HepG2 (cell line): ENCODE measurements around the gene TBCB. TPM values are rescaled to one million over a fixed set of nuclear protein-coding genes. Genes with fewer than 3 reads are reported as not detected.
"Not testable (repeated sequence)": the region's sequence is repeated elsewhere in the genome, so short reads cannot be mapped to it uniquely, and the experiment has no call there.

Experiments
- ATAC-seq: fragments of 200-7000 bp; cut with Tn5 transposase; 3 replicates; pipeline ENCODE4 v1.9.1; 2020; ENCODE audit warnings: mild to moderate bottlenecking, moderate library complexity
- BruUV-seq: library from RNA; stranded (reverse); fragments of 400-500 nt; replicated peaks from 2 replicates; lab custom pipeline; 2021; lab: Mats Ljungman, UMichigan
- CTCF ChIA-PET: fragments of 300-600 bp; formaldehyde crosslinking; extraction: SDS; loops from one replicate; lab custom pipeline; 2021; ENCODE audit warnings: low total read pairs, inconsistent platforms, low intra/inter-chr PET ratio; lab: Yijun Ruan, JAX
- POLR2A ChIA-PET: fragments of 350-600 bp; sonication (Branson Sonifier 250); formaldehyde crosslinking; loops from one replicate; lab custom pipeline; 2020; ENCODE audit warnings: antibody characterized with exemption, inconsistent platforms; lab: Yijun Ruan, JAX
- DNase-seq: peaks from one replicate; pipeline ENCODE4 v3.0.0-alpha.2; 2015; ENCODE audit warnings: low spot score
- FAIRE-seq: peaks from 3 replicates; lab custom pipeline; 2011; peaks lifted over from hg19 to GRCh38; lab: Jason Lieb, UNC
- H2AFZ ChIP-seq: one replicate; pipeline ENCODE4 v1.6.1; 2011; ENCODE audit warnings: low read length, inconsistent platforms
- H3K27ac ChIP-seq: fragments of 300-600 bp; 3 replicates; pipeline ENCODE4 v1.8.0; 2011; ENCODE audit warnings: mixed run types, mild to moderate bottlenecking, mixed read lengths, low read length, inconsistent platforms; ENCODE audit not compliant: insufficient read depth; ENCODE audit errors: extremely low read length
- H3K27me3 ChIP-seq, 2 experiments: fragments of 200-600 bp in 1 of 2; 2 replicates in 1 of 2; 3 replicates in 1 of 2; pipeline versions ENCODE4 v1.6.0 to v1.8.0; 2011; ENCODE audit warnings: low read length in 2 of 2, mild to moderate bottlenecking in 2 of 2, moderate library complexity in 2 of 2, inconsistent platforms in 1 of 2; ENCODE audit not compliant: insufficient read depth in 2 of 2, control insufficient read depth in 1 of 2
- H3K36me3 ChIP-seq, 2 experiments: fragments of 200-600 bp in 1 of 2; replicated peaks in 1 of 2; 2 replicates in 1 of 2; 3 replicates in 1 of 2; pipeline versions ENCODE4 v1.5.1 to v1.8.0; 2011; ENCODE audit warnings: low read length in 2 of 2, inconsistent platforms in 1 of 2; ENCODE audit not compliant: insufficient read depth in 2 of 2, control insufficient read depth in 1 of 2
- H3K4me1 ChIP-seq: 2 replicates; pipeline ENCODE4 v1.5.1; 2012; ENCODE audit warnings: low read length, inconsistent platforms; ENCODE audit not compliant: insufficient read depth
- H3K4me2 ChIP-seq: 2 replicates; pipeline ENCODE4 v1.6.0; 2011; ENCODE audit warnings: low read depth, low read length, inconsistent platforms
- H3K4me3 ChIP-seq, 3 experiments: fragments of 200-600 bp in 1 of 3; sonication (generic), shearing (Covaris generic) in 1 of 3; replicated peaks in 1 of 3; 2 replicates each; pipeline ENCODE4 v1.5.1; 2011 to 2016; ENCODE audit warnings: low read length in 3 of 3, inconsistent platforms in 2 of 3, low read depth in 2 of 3, mild to moderate bottlenecking in 2 of 3, control low read depth in 1 of 3, mixed read lengths in 1 of 3; ENCODE audit not compliant: insufficient read depth in 1 of 3
- H3K79me2 ChIP-seq: one replicate; pipeline ENCODE4 v1.6.1; 2011; ENCODE audit warnings: low read length, inconsistent platforms; ENCODE audit not compliant: insufficient read depth
- H3K9ac ChIP-seq: 2 replicates; pipeline ENCODE4 v1.6.0; 2011; ENCODE audit warnings: mild to moderate bottlenecking, low read depth, low read length, inconsistent platforms; ENCODE audit not compliant: insufficient read depth
- H3K9me3 ChIP-seq: 2 replicates; pipeline ENCODE4 v1.5.1; 2012; ENCODE audit warnings: mild to moderate bottlenecking, low read length
- H4K20me1 ChIP-seq: 2 replicates; pipeline ENCODE4 v1.6.0; 2011; ENCODE audit warnings: inconsistent platforms, mild to moderate bottlenecking, low read length, moderate library complexity; ENCODE audit not compliant: insufficient read depth
- HNRNPL ChIP-seq: fragments of 200-400 bp; formaldehyde crosslinking; IDR thresholded peaks from 2 replicates; pipeline ENCODE4 v1.6.1; 2017; ENCODE audit warnings: mild to moderate bottlenecking, low read depth, low read length
- KDM2A ChIP-seq: sonication (generic); formaldehyde crosslinking; IDR thresholded peaks from 2 replicates; pipeline ENCODE4 v1.4.0; 2020; ENCODE audit warnings: low read depth, missing genetic modification reagents, borderline replicate concordance
- ZFX ChIP-seq: sonication (generic); formaldehyde crosslinking; IDR thresholded peaks from 2 replicates; pipeline ENCODE4 v1.4.0; 2020; ENCODE audit warnings: mild to moderate bottlenecking, low read depth, missing genetic modification reagents, moderate library complexity
- ZMYM2 ChIP-seq: sonication (generic); formaldehyde crosslinking; IDR thresholded peaks from 2 replicates; pipeline ENCODE4 v1.8.0; 2022; ENCODE audit warnings: mild to moderate bottlenecking, missing genetic modification reagents
- ZNF224 ChIP-seq: sonication (generic); formaldehyde crosslinking; IDR thresholded peaks from 2 replicates; pipeline ENCODE4 v1.5.0; 2020; ENCODE audit warnings: mild to moderate bottlenecking, missing genetic modification reagents
- ZNF256 ChIP-seq: sonication (generic); formaldehyde crosslinking; conservative IDR thresholded peaks from 2 replicates; pipeline ENCODE4 v1.4.0; 2020; ENCODE audit warnings: missing genetic modification reagents
- ZNF629 ChIP-seq: sonication (generic); formaldehyde crosslinking; conservative IDR thresholded peaks from 2 replicates; pipeline ENCODE4 v1.5.0; 2020; ENCODE audit warnings: missing genetic modification reagents
- ZNF768 ChIP-seq: sonication (generic); formaldehyde crosslinking; IDR thresholded peaks from 2 replicates; pipeline ENCODE4 v1.4.0; 2020; ENCODE audit warnings: missing genetic modification reagents
- ZNF770 ChIP-seq: sonication (generic); formaldehyde crosslinking; IDR thresholded peaks from 2 replicates; pipeline ENCODE4 v1.5.0; 2020; ENCODE audit warnings: mild to moderate bottlenecking, missing genetic modification reagents
- WGBS: methylation state at CpG from one replicate; pipeline ENCODE4 v1.1.6; 2017; ENCODE audit warnings: low lambda C conversion rate; 5-methylcytosine and 5-hydroxymethylcytosine counted together
- in situ Hi-C: cut with HindIII; loops from 2 replicates; pipeline ENCODE4 v1.10.0; 2017; ENCODE audit warnings: low pct_unique_long_range_greater_than_20kb; ENCODE audit not compliant: extremely low pct_ligation_motif_present
- intact Hi-C: fragments of 100-400 bp; cut with micrococcal nuclease; formaldehyde crosslinking; loops from one replicate; pipeline ENCODE4 v1.10.0; 2022; ENCODE audit not compliant: unreplicated experiment
- polyA plus RNA-seq, 8 experiments: library from polyadenylated mRNA; depleted of rRNA in 3 of 8; stranded (reverse) in 7 of 8; unstranded in 1 of 8; fragments of >200 nt; fragmentation: Illumina TruSeq in 4 of 8; extraction: Trizol in 4 of 8; gene quantifications; 2 replicates each; pipeline versions ENCODE4 v1.2.1 to v1.2.3, GENCODE V29; 2011 to 2016; ENCODE audit warnings: low read depth in 4 of 8, missing spikeins in 1 of 8, mixed read lengths in 1 of 8; ENCODE audit not compliant: insufficient read depth in 1 of 8
- total RNA-seq, 5 experiments: library from RNA; depleted of rRNA; stranded (reverse); fragments of >200 nt; fragmentation: Illumina TruSeq; extraction: Trizol; gene quantifications; 2 replicates each; pipeline ENCODE4 v1.2.3, GENCODE V29; 2016; ENCODE audit warnings: low read depth in 1 of 5

Gene TBCB
- total and polyA plus RNA-seq, 2 of the 13 experiments (the other 11 are each of a cell fraction or from before 2014, with no cell fraction given): 271 to 276 TPM

GRCh38 chr19:36134867-36135266 is 19.6 kb downstream of the TBCB start:
- peak; percentile 77 for TF ChIP-seq ZNF768 (CRISPR knock-in tag)
- TF ChIP-seq ZNF770 (CRISPR knock-in tag): peak; percentile 64; the same call in 1 of the 2 replicates
- H2AFZ ChIP-seq, in situ Hi-C loops, H3K9me3 ChIP-seq, H3K36me3 ChIP-seq, ATAC-seq, H4K20me1 ChIP-seq, H3K79me2 ChIP-seq, BruUV-seq, H3K27me3 ChIP-seq, DNase-seq, H3K9ac ChIP-seq, H3K27ac ChIP-seq, FAIRE-seq, CTCF ChIA-PET, intact Hi-C loops, H3K4me3 ChIP-seq, H3K4me2 ChIP-seq: not testable (repeated sequence)
- POLR2A ChIA-PET: interaction anchor here (2.4 kb wide), 1 partner anchor 14 kb away, joined by 9 read pairs; no protein-coding TSS in a partner anchor
- 60% methylated on average over 1 of the region's 4 CpGs for WGBS
- peaks cover 40% of the 10 kb centered on the region for H3K4me1 ChIP-seq

- 56% methylated on average over 12 of the region's 12 CpGs for WGBS
- Histone ChIP-seq H3K4me3 (peak overlapping the region; percentile 45 to 67 (median 65)), H3K36me3 (no peaks in the 10 kb centered on the region; a peak in 1 of 5 replicates), H3K9me3 (no peaks in the 10 kb centered on the region), H4K20me1 (peaks cover 8% of the 10 kb centered on the region), H3K27ac (peak overlapping the region; percentile 28), H3K79me2 (peaks cover 16% of the 10 kb centered on the region), H3K9ac (peak overlapping the region; percentile 53), H3K27me3 (no peaks in the 10 kb centered on the region; a peak in 1 of 5 replicates), H3K4me2 (peak overlapping the region; percentile 93), H3K4me1 (peaks cover 27% of the 10 kb centered on the region), H2AFZ (peak overlapping the region; percentile 39)
- DNase-seq: no peak
- intact Hi-C loops: loop anchor here (1.0 kb wide), 1 partner anchor 9 kb away; no protein-coding TSS in a partner anchor
- BruUV-seq: no TSS peak
- in situ Hi-C loops: no loop called here
- FAIRE-seq: no peak
- ATAC-seq: no peak
- TF ChIP-seq HNRNPL (0 out of 2 replicates have a peak, but pooled peaks have one; percentile 47), ZNF224 (no peak), ZNF629 (peak; percentile 93), ZFX (CRISPR knock-in tag) (0 out of 2 replicates have a peak, but pooled peaks have one; percentile 20), ZNF256 (CRISPR knock-in tag) (no peak), ZMYM2 (CRISPR knock-in tag) (no peak), KDM2A (no peak)
- ChIA-PET POLR2A (interaction anchor here (0.9 to 3.6 kb wide), 3 partner anchors 8 to 22 kb away, joined by 4 to 39 read pairs (median 9); partner anchors contain the start of genes POLR2I and TBCB), CTCF (interaction anchor here (1.1 kb wide), 1 partner anchor 9 kb away, joined by 3 read pairs; no protein-coding TSS in a partner anchor)
Measured at GRCh38 chr19:36136964-36137686, 21.9 kb downstream of the TBCB start.
